Measurements from ENCODE around the gene OLFML2A. TPM values are rescaled to one million over a fixed set of nuclear protein-coding genes. Genes with fewer than 3 reads are reported as not detected.

The OLFML2A gene
- polyA plus RNA-seq, 1 donor from 2014 or later: 0.20 TPM

DNA sequence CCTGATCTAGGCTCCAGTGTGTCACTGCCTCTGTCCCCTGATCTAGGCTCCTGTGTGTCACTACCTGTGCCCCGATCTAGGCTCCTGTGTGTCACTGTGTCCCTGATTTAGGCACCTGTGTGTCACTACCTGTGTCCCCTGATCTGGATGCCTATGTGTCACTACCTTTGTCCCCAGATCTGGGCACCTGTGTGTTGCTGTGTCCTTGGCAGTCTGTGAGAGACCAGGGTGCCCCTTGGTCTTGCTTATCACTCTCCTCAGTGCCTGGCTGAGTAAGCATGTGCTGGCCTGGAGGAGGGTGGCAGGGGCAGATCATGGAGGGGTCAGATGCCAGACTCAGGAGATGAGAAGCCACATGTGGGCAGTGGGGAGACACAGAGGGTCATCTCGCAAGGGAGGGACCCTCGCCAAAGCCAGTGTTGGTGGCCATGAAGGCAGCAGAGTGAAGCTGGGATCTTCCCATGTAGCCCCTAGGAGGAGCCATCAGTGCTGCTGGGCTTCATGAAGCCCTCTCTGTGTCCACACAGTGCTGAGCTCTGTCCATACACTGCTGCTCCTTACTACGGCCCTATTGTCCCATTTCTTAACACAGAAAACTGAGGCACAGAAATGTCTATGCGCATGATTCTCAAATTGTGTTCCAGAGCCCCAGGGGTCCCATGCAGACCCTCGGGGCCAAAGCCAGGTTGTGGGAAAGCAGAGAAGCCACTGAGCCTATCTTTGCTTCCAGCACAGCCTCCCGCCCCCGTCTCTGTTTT is 15.5 kb downstream of the OLFML2A start:
- peaks cover 6 to 14% (median 10%) of the 10 kb centered on the region in 3 donors for H3K4me1 Mint-ChIP-seq
- H3K9me3 Mint-ChIP-seq: no peaks in the 10 kb centered on the region
- H3K27ac Mint-ChIP-seq: peak overlapping the region in 1 of 3 donors; percentile 16
- peak overlapping the region in 1 of 4 donors; percentile 6 for H3K4me3 Mint-ChIP-seq
- H3K36me3 Mint-ChIP-seq: no peaks in the 10 kb centered on the region
- H3K27me3 Mint-ChIP-seq: peaks cover 6% of the 10 kb centered on the region

DNA sequence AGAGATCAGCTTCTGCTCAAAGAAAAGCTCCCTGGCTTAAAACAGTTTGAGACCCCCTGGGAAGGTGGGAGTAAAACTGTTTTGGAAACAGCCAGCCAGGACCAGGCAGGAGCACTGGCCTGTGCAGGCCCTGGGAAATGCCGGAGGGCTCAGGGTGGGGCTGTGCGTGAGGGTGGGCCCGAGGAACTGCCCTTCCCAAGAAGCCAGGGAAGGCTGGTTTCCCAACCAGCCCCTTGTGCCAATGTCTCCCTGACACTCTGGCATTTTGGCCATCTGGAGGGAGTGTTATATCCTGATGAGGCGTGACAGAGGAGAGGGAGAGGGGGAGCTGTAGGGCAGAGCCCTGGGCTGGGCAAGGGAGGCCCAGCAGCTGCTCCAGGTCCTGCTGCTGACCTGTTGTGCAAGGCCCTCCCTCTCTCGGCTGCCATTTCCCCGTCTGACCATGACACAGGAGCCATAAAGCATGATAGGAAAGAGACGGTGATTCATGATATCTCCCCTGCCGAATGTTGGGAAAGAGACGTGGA is 16.1 kb downstream of the OLFML2A start:
- Mint-ChIP-seq H3K27ac (peak overlapping the region in 1 of 3 donors; percentile 10), H3K27me3 (peaks cover 9% of the 10 kb centered on the region), H3K36me3 (no peaks in the 10 kb centered on the region), H3K4me1 (peaks cover 6 to 14% (median 10%) of the 10 kb centered on the region in 3 donors), H3K9me3 (no peaks in the 10 kb centered on the region), H3K4me3 (no peak overlapping the region)

DNA sequence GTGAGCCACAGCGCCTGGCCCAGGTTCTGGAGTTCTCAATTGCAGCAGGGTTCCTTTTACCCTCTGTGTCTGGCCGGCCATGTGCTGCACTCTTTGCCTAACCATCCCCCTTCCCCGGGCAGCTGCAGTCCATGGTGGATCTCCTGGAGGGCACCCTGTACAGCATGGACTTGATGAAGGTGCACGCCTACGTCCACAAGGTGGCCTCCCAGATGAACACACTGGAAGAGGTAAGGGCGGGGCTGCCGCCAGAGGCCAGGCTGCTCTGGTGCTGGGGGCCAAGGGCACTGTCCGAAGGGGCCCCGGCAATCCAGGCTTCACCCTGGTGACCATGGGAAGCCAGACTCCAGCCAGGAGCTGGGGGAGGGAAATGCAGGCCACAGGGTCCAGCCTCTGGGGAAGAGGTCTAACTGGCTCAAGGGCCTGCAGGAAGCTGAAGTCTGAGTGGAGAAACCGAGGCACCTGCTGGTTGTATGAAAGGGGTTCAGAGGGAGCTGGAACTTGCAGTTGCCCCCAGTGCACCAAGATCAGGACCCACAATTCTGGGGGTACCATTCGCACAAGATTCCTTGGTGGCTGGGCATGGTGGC is 18.1 kb downstream of the OLFML2A start:
- Mint-ChIP-seq H3K36me3 (no peaks in the 10 kb centered on the region), H3K27me3 (peaks cover 9% of the 10 kb centered on the region), H3K4me3 (no peak overlapping the region), H3K4me1 (peaks cover 6 to 16% (median 14%) of the 10 kb centered on the region in 3 donors), H3K27ac (no peak overlapping the region), H3K9me3 (no peaks in the 10 kb centered on the region)

DNA sequence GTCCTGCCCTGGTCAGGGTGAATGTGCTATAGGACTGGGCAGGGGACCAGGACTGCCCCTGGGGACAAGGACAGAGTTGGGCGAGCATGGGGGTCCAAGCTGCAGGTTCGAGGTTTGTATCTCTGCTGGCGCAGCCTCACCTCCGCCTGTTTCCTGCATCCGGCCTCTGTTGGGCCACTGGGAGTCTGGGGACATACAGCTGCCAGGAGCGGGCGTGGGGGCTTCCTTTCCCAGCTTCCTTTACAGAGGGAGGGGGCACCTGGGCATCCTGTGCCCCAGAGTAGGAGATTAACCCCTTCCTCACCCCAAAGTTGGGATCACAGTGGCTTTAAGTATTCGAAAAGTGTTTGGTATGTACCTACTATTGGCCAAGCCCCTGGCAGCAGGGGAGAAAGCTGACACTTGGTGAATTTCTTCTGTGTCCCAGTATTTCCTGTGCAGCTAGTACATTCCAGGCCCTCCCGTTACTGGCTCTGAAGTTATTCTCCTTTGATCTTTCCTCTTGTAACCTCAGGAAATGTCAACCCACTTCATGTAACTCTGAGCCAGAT is 19.0 kb downstream of the OLFML2A start:
- H3K4me1 Mint-ChIP-seq: peaks cover 11 to 25% (median 21%) of the 10 kb centered on the region in 3 donors
- no peak overlapping the region for H3K4me3 Mint-ChIP-seq
- H3K27me3 Mint-ChIP-seq: peaks cover 9% of the 10 kb centered on the region
- no peaks in the 10 kb centered on the region for H3K9me3 Mint-ChIP-seq
- peaks cover 2% of the 10 kb centered on the region for H3K36me3 Mint-ChIP-seq
- no peak overlapping the region for H3K27ac Mint-ChIP-seq

DNA sequence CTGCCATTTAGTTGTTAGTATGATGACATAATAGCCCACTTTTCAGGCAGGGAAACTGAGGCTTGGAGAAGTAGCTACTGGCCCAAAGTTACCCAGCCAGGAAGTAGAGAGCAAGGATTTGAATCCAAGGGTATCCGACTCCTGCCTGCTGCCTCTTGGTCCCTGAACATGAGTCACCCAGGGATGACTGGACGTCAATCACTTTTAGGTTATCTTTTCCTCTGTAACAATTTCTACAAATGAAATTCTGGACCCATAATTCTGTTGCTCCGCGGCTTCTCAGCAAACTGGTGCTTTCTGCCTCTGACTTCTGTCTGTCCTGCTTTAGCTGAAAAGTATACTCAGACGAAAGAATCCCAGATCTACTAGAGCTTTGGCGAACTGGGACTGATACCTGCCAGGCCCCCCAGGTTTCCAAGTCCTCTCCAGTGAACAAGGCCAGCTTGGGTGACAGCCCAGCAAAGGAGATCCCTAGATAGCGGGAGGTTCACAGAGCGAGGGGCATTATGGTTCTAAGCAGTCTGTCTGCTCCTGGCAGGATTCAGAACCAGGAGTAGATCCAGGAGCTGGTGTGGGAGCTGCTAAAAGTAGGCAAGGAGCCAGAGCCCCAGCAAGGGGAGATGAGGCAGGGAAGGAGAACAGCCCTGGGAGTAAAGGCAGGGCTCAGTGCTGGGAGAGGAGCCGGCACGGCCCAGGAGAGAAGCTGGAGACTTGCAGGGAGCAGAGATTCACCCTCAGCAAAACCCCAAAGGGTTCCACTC is 20.6 kb downstream of the OLFML2A start:
- peaks cover 8 to 20% (median 14%) of the 10 kb centered on the region in 3 donors for H3K4me1 Mint-ChIP-seq
- peaks cover 2% of the 10 kb centered on the region for H3K36me3 Mint-ChIP-seq
- peaks cover 6% of the 10 kb centered on the region for H3K27me3 Mint-ChIP-seq
- H3K27ac Mint-ChIP-seq: no peak overlapping the region
- H3K4me3 Mint-ChIP-seq: no peak overlapping the region
- H3K9me3 Mint-ChIP-seq: no peaks in the 10 kb centered on the region

DNA sequence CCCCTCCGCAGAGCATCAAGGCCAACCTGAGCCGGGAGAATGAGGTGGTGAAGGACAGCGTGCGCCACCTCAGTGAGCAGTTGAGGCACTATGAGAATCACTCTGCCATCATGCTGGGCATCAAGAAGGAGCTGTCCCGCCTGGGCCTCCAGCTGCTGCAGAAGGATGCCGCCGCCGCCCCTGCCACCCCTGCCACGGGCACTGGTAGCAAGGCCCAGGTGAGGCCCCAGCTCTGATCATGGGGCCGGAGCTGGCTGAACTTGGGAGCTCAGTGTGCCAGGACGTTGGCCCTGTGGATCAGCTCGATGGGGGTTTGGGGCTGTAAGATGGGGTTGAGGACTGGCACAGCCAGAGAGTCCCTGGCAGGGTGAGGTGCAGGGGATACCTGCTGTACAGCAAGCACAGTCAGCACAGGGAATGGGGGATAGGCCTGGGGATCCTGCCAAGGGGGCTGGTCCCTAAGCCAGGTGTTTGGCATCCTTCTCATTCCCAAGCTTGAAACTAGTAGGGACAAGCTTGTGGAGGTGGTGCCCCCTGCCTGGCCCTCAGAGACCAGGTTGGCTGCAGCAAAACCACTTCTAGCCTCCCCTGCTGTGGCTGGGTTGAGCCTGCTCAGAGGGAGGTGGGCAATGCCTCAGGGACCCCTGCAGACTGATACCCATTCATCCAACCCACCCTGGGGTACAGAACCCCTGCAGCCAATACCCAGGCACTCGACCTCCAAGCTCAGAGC is 22.5 kb downstream of the OLFML2A start:
- H3K27ac Mint-ChIP-seq: peak overlapping the region in 2 of 3 donors; percentile 98
- H3K36me3 Mint-ChIP-seq: peaks cover 2% of the 10 kb centered on the region
- H3K9me3 Mint-ChIP-seq: no peaks in the 10 kb centered on the region
- peak overlapping the region in 1 of 4 donors; percentile 52 for H3K4me3 Mint-ChIP-seq
- peaks cover 6% of the 10 kb centered on the region for H3K27me3 Mint-ChIP-seq
- H3K4me1 Mint-ChIP-seq: peaks cover 8 to 20% (median 14%) of the 10 kb centered on the region in 3 donors

DNA sequence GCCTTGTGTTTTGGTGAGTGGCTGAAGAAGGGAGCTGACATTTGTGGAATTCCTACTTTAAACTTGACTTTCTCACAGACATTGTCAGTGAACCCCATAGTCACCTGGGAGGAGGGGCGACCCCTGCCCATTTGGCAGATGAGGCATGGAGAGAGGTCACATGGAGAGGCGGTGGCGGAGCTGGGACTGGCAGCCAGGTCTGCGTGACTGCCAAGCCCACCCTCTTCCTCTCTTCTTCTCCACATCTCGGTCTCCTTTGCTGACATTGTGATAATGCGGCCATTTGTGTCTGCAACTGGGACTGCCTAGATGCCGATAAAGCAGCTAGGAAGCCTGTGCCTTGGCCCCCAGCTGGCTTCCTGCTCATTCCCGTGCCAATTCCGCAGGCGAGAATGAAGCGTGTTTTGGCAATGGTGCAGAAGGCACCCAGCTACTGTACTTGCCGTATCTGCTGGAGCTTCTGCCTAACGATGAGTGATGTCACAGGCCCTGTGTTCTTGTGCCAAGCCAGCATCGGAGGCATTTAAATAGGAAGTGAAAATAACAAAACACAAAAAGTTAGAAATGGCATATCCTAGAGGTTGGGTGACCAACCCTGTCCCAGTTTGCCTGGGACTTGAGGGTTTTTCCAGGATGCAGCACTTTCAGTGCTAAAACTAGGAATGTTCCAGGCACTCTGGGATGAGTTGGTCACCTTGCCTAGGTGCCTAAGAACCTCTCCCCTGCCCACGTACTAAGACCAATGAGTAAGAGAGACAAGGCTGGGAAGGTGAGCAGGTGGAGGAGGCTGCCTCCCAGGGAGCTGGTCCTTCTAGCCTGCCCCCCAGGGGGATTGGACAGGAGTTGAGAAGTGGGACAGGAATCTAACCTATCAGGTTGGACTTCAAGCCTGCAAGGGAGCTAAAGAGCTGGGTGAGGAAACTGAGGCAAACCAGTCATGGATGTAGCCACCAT is 23.6 kb downstream of the OLFML2A start:
- Mint-ChIP-seq H3K36me3 (peaks cover 2% of the 10 kb centered on the region), H3K4me3 (peak overlapping the region; percentile 21 to 88 (median 78)), H3K9me3 (no peaks in the 10 kb centered on the region), H3K4me1 (peaks cover 8 to 20% (median 14%) of the 10 kb centered on the region in 3 donors), H3K27ac (peak overlapping the region; percentile 88 to 98 (median 98)), H3K27me3 (peaks cover 6% of the 10 kb centered on the region)

DNA sequence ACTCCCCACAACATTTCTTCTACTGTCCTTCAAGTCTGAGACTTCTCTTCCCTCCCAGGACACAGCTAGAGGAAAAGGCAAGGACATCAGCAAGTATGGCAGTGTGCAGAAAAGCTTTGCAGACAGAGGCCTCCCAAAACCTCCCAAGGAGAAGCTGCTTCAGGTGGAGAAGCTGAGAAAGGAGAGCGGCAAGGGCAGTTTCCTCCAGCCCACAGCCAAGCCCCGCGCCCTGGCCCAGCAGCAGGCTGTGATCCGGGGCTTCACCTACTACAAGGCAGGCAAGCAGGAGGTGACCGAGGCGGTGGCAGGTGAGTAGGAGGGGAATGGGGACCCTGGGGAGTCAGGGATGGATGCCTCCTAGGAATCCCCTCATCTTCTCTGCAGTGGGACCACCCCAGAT is 24.4 kb downstream of the OLFML2A start:
- peak overlapping the region in 2 of 3 donors; percentile 88 to 98 for H3K27ac Mint-ChIP-seq
- H3K4me1 Mint-ChIP-seq: peaks cover 8 to 20% (median 14%) of the 10 kb centered on the region in 3 donors
- no peaks in the 10 kb centered on the region for H3K9me3 Mint-ChIP-seq
- H3K4me3 Mint-ChIP-seq: no peak overlapping the region
- H3K27me3 Mint-ChIP-seq: peaks cover 6% of the 10 kb centered on the region
- peaks cover 2% of the 10 kb centered on the region for H3K36me3 Mint-ChIP-seq

DNA sequence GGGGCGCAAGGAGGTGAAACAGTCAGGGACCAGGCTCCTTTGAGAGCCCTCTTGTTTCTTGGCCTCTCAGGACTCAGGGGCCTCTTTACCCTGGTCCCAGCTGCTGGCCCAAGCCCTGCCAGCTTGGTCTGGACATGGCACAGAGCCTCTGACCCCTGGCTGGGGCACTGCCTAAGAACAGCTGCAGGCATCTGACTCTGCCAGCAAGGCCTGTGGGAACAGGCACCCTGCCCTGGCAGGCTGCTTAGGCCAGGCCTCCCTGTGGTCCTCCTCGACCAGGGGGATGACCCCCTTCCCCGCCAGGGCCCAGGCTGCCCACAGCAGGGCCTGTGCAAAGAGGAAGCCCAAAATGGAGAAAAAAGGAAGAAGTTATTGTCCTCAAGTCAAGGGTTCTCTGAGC is 25.5 kb downstream of the OLFML2A start:
- peak overlapping the region in 2 of 4 donors; percentile 63 to 83 for H3K4me3 Mint-ChIP-seq
- peaks cover 2% of the 10 kb centered on the region for H3K36me3 Mint-ChIP-seq
- peaks cover 3% of the 10 kb centered on the region for H3K27me3 Mint-ChIP-seq
- peak overlapping the region; percentile 59 to 88 (median 62) for H3K27ac Mint-ChIP-seq
- H3K4me1 Mint-ChIP-seq: peaks cover 8 to 20% (median 14%) of the 10 kb centered on the region in 3 donors
- no peaks in the 10 kb centered on the region for H3K9me3 Mint-ChIP-seq

DNA sequence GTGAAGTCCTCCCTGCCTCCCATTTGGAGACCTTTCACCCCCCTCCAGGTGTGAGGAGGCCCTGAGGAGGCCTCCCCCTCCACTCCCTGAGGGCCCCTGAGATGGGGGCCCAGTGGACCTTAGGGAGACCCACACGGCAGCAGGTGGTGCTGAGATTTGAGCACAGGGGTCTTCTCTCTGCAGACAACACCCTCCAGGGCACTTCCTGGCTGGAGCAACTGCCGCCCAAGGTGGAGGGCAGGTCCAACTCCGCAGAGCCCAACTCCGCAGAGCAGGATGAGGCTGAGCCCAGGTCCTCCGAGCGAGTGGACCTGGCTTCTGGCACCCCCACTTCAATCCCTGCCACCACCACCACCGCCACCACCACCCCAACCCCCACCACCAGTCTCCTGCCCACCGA is 27.0 kb downstream of the OLFML2A start:
- H3K9me3 Mint-ChIP-seq: no peaks in the 10 kb centered on the region
- H3K4me1 Mint-ChIP-seq: peaks cover 8 to 20% (median 14%) of the 10 kb centered on the region in 3 donors
- H3K27ac Mint-ChIP-seq: no peak overlapping the region
- no peaks in the 10 kb centered on the region for H3K27me3 Mint-ChIP-seq
- no peak overlapping the region for H3K4me3 Mint-ChIP-seq
- peaks cover 2% of the 10 kb centered on the region for H3K36me3 Mint-ChIP-seq

DNA sequence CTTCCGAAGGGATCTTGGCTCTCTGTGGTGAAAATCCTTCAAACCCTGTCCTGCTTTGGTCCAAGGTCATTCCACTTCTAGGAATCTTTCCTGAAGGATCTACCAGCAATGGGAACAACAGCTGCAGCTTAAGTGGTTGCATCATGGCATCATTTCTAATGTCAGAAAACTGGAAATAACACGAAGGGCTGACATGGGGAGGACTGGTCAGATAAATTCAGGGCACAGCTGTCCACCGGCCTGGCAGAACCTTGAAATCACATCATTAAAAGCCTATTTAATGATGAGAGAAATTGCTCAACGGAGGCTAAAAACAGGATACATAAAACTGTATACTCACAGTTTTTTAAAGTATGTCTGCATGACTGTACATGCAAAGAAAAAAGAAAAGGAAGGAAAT is 28.3 kb downstream of the OLFML2A start:
- Mint-ChIP-seq H3K4me3 (no peak overlapping the region), H3K36me3 (peaks cover 4% of the 10 kb centered on the region), H3K4me1 (peaks cover 8 to 15% (median 9%) of the 10 kb centered on the region in 3 donors), H3K27ac (no peak overlapping the region), H3K27me3 (no peaks in the 10 kb centered on the region), H3K9me3 (no peaks in the 10 kb centered on the region)

DNA sequence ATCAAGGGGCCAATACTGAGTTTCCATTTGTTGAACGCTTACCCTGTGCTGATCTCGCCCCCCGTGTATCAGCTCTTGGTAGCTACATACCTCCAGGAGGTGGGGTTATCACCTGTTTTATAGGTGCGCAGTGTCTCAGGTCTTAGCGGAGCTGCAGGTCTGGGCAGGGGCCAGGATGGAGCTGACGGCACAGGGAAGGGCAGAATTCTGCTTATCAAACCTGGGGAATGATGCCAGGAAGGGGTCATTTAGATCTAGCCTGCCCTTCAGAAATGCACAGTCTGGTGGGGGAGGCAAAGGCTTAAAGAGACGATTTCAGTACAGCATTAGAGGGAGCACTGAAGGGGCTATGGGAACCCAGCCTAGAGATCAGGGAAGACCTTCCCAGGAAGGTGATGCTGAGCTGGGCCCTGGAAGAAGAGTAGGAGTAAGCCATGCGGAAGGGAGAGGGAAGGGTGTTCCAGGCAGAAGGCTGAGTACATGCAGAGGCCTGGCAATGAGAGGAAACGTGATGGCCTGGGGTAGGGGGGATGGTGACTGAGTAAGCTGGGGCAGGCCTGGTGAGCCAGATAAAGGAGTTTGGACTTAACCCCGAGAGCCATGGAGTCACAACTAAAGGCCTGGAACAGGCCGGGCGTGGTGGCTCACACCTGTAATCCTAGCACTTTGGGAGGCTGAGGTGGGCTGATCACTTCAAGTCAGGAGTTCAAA is 31.5 kb downstream of the OLFML2A start:
- Mint-ChIP-seq H3K9me3 (no peaks in the 10 kb centered on the region), H3K27me3 (no peaks in the 10 kb centered on the region), H3K36me3 (peaks cover 2% of the 10 kb centered on the region), H3K4me3 (no peak overlapping the region), H3K4me1 (peaks cover 0 to 3% (median 0%) of the 10 kb centered on the region in 3 donors), H3K27ac (no peak overlapping the region)

DNA sequence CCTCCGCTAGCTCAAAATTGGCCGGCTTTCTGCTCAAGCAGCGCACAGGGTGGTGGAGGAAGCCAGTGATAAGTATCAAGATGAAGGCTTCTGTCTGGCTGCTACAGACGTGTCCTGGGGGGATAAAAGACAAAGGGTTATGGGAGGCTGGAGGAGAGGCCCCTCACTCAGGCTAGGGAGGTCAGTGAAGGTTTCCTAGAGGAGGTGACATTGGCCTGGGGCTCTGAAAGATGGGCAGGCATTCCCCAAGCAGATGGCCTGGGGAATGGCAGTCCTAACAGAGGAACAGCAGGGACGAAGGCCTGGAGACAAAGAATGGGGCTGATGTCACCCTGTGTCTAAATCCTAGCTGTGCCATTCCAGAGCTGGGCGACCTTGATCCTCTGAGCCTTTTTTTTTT is 32.3 kb downstream of the OLFML2A start:
- peaks cover 0 to 3% (median 0%) of the 10 kb centered on the region in 3 donors for H3K4me1 Mint-ChIP-seq
- no peak overlapping the region for H3K27ac Mint-ChIP-seq
- H3K4me3 Mint-ChIP-seq: no peak overlapping the region
- peaks cover 2% of the 10 kb centered on the region for H3K36me3 Mint-ChIP-seq
- H3K27me3 Mint-ChIP-seq: no peaks in the 10 kb centered on the region
- H3K9me3 Mint-ChIP-seq: no peaks in the 10 kb centered on the region
